Endothelial cell of umbilical vein (primary cell): ENCODE measurements around the gene SLC5A6. TPM values are rescaled to one million over a fixed set of nuclear protein-coding genes. Genes with fewer than 3 reads are reported as not detected.

ENCODE experiments used
- BruUV-seq: library from RNA; stranded (reverse); fragments of 400-500 nt; replicated peaks from 2 replicates; lab custom pipeline; 2021; lab: Mats Ljungman, UMichigan
- CTCF ChIA-PET: fragments of 300-600, 350-600 bp; sonication (Branson Sonifier 250); formaldehyde crosslinking; loops from one replicate; lab custom pipeline; 2021; ENCODE audit warnings: antibody characterized with exemption, inconsistent platforms; lab: Charles Lee
- POLR2A ChIA-PET: fragments of 300-600, 350-600 bp; sonication (Branson Sonifier 250); formaldehyde crosslinking; loops from one replicate; lab custom pipeline; 2021; ENCODE audit warnings: antibody characterized with exemption, inconsistent platforms; lab: Charles Lee
- DNase-seq: peaks from one replicate; pipeline ENCODE4 v3.0.0-alpha.2; 2011; ENCODE audit warnings: low read depth, low spot score
- FAIRE-seq: peaks from 2 replicates; lab custom pipeline; 2011; peaks lifted over from hg19 to GRCh38; lab: Jason Lieb, UNC
- H2AFZ ChIP-seq: 2 replicates; pipeline ENCODE4 v1.6.0; 2012; ENCODE audit warnings: low read depth, low read length, control low read depth, inconsistent platforms
- H3K27ac ChIP-seq: 2 replicates; pipeline ENCODE4 v1.5.1; 2011; ENCODE audit warnings: low read depth, mild to moderate bottlenecking, control low read depth, low read length, moderate library complexity; ENCODE audit not compliant: insufficient read depth
- H3K27me3 ChIP-seq, 2 experiments: 2 replicates each; pipeline versions ENCODE4 v1.6.0 to v1.6.1; 2011; ENCODE audit warnings: low read length in 2 of 2, mixed read lengths in 1 of 2; ENCODE audit not compliant: control insufficient read depth in 2 of 2, insufficient read depth in 2 of 2
- H3K36me3 ChIP-seq, 2 experiments: 2 replicates in 1 of 2; 3 replicates in 1 of 2; pipeline ENCODE4 v1.5.1; 2011; ENCODE audit warnings: low read length in 2 of 2, mild to moderate bottlenecking in 1 of 2, moderate library complexity in 1 of 2; ENCODE audit not compliant: control insufficient read depth in 2 of 2, insufficient read depth in 2 of 2; ENCODE audit errors: extremely low read depth in 1 of 2
- H3K4me1 ChIP-seq: 3 replicates; pipeline ENCODE4 v1.5.1; 2011; ENCODE audit warnings: mild to moderate bottlenecking, low read length; ENCODE audit not compliant: control insufficient read depth, insufficient read depth; ENCODE audit errors: extremely low read depth
- H3K4me2 ChIP-seq: 2 replicates; pipeline ENCODE4 v1.6.1; 2011; ENCODE audit warnings: low read length, control low read depth, mixed read lengths; ENCODE audit not compliant: insufficient read depth
- H3K4me3 ChIP-seq, 3 experiments: fragments of 200-600 bp in 1 of 3; sonication (generic), shearing (Covaris generic) in 1 of 3; replicated peaks in 1 of 3; 2 replicates each; pipeline ENCODE4 v1.5.1; 2011 to 2016; ENCODE audit warnings: control low read depth in 3 of 3, low read length in 3 of 3, mild to moderate bottlenecking in 2 of 3, inconsistent platforms in 1 of 3, low read depth in 1 of 3, moderate library complexity in 1 of 3; ENCODE audit not compliant: insufficient read depth in 1 of 3
- H3K79me2 ChIP-seq: 2 replicates; pipeline ENCODE4 v1.6.0; 2012; ENCODE audit warnings: low read length, inconsistent platforms; ENCODE audit not compliant: control insufficient read depth, insufficient read depth
- H3K9ac ChIP-seq: replicated peaks from 2 replicates; pipeline ENCODE3; 2011; ENCODE audit warnings: low read length, control low read depth; ENCODE audit not compliant: insufficient read depth; ENCODE audit errors: extremely low read depth
- H3K9me1 ChIP-seq: replicated peaks from 3 replicates; pipeline ENCODE4 v1.6.0; 2011; ENCODE audit warnings: mild to moderate bottlenecking, low read length; ENCODE audit not compliant: control insufficient read depth, insufficient read depth; ENCODE audit errors: extremely low read depth
- H3K9me3 ChIP-seq: replicated peaks from 2 replicates; pipeline ENCODE4 v1.5.1; 2012; ENCODE audit warnings: low read length, inconsistent platforms; ENCODE audit not compliant: control insufficient read depth, insufficient read depth
- H4K20me1 ChIP-seq: replicated peaks from 2 replicates; pipeline ENCODE3; 2011; ENCODE audit warnings: mild to moderate bottlenecking, low read length; ENCODE audit not compliant: control insufficient read depth, insufficient read depth; ENCODE audit errors: extremely low read depth
- CTCF ChIP-seq, 2 donors: IDR thresholded peaks; 1 replicate in 1 of 2; 2 replicates in 1 of 2; pipeline ENCODE4 v1.5.1; 2011; ENCODE audit warnings: low read length in 2 of 2, mild to moderate bottlenecking in 2 of 2, moderate library complexity in 2 of 2, control low read depth in 1 of 2, inconsistent platforms in 1 of 2, low read depth in 1 of 2; ENCODE audit not compliant: insufficient read depth in 1 of 2; ENCODE audit errors: extremely low read depth in 1 of 2
- EZH2 ChIP-seq: IDR thresholded peaks from 2 replicates; pipeline ENCODE4 v1.6.1; 2012; ENCODE audit warnings: borderline replicate concordance, low read depth, mild to moderate bottlenecking, moderate library complexity, low read length, inconsistent platforms; ENCODE audit not compliant: severe bottlenecking
- FOS ChIP-seq: IDR thresholded peaks from 2 replicates; pipeline ENCODE4 v1.6.1; 2011; ENCODE audit warnings: mild to moderate bottlenecking, low read length, moderate library complexity, borderline replicate concordance; ENCODE audit not compliant: insufficient read depth
- GATA2 ChIP-seq: IDR thresholded peaks from 2 replicates; pipeline ENCODE4 v1.7.0; 2011; ENCODE audit warnings: low read depth, mild to moderate bottlenecking, moderate library complexity, mixed read lengths, low read length; ENCODE audit not compliant: insufficient read length, insufficient read depth
- JUN ChIP-seq: IDR thresholded peaks from 2 replicates; pipeline ENCODE4 v1.6.1; 2011; ENCODE audit warnings: borderline replicate concordance, low read depth; ENCODE audit not compliant: insufficient read length, insufficient read depth
- MAX ChIP-seq: IDR thresholded peaks from 2 replicates; pipeline ENCODE4 v1.6.1; 2011; ENCODE audit not compliant: insufficient read depth, insufficient read length
- MYC ChIP-seq: IDR thresholded peaks from one replicate; pipeline ENCODE4 v1.6.1; 2011; ENCODE audit warnings: mild to moderate bottlenecking, low read depth, low read length
- POLR2A ChIP-seq: IDR thresholded peaks from 2 replicates; pipeline ENCODE4 v1.6.1; 2012; ENCODE audit warnings: low read depth, mild to moderate bottlenecking, control low read depth, low read length
- POLR2AphosphoS5 ChIP-seq: IDR thresholded peaks from 2 replicates; pipeline ENCODE4 v1.6.1; 2012; ENCODE audit warnings: low read depth, mild to moderate bottlenecking, control low read depth, low read length, moderate library complexity; ENCODE audit not compliant: insufficient read depth
- dilution Hi-C: fragments of 300-500 bp; cut with MboI; formaldehyde crosslinking; loops from one replicate; pipeline ENCODE4 v1.15.0; 2019; ENCODE audit warnings: low sequenced_read_pairs; ENCODE audit not compliant: extremely low pct_ligation_motif_present
- intact Hi-C: fragments of 100-400 bp; cut with micrococcal nuclease; formaldehyde crosslinking; loops from one replicate; pipeline ENCODE4 v1.10.0; 2022
- polyA plus RNA-seq, 4 experiments: library from polyadenylated mRNA; depleted of rRNA in 3 of 4; stranded (reverse) in 3 of 4; unstranded in 1 of 4; fragments of >200 nt; gene quantifications; 2 replicates each; pipeline versions ENCODE4 v1.2.1 to v1.2.3, GENCODE V29; 2011 to 2012; ENCODE audit warnings: missing spikeins in 1 of 4
- total RNA-seq: library from RNA; stranded (reverse); gene quantifications from 2 replicates; pipeline ENCODE4 v1.2.3, GENCODE V29; 2021

Gene SLC5A6
- total and polyA plus RNA-seq, 2 donors (not counting 3 experiments of a cell fraction or from before 2014, with no cell fraction given) = 52.0 to 92.5 TPM

GRCh38 chr2:27164960-27165763, 46.9 kb downstream of the SLC5A6 start:
- BruUV-seq = no TSS peak
- Histone ChIP-seq H3K36me3 (no peaks in the 10 kb centered on the region), H3K27me3 (peaks cover 3% of the 10 kb centered on the region in 2 experiments), H3K9me3 (no peaks in the 10 kb centered on the region), H3K27ac (no peak overlapping the region), H3K4me3 (no peak overlapping the region), H4K20me1 (no peaks in the 10 kb centered on the region), H3K9ac (no peak overlapping the region), H3K9me1 (no peaks in the 10 kb centered on the region), H3K79me2 (no peaks in the 10 kb centered on the region), H2AFZ (no peak overlapping the region), H3K4me2 (no peak overlapping the region), H3K4me1 (no peaks in the 10 kb centered on the region)
- dilution Hi-C loops (no loop called here), intact Hi-C loops (no loop called here)
- POLR2A ChIA-PET = no interaction called here
- FAIRE-seq (no peak), DNase-seq (no peak)
- CTCF ChIA-PET = interaction anchor here (0.9 to 3.4 kb wide), 4 partner anchors 10 to 32 kb away, joined by 3 to 14 read pairs (median 4); no protein-coding TSS in a partner anchor
- TF ChIP-seq FOS (no peak), CTCF (IDR thresholded peaks at IDR 0.05; ENCODE audit: extremely low read depth in 1 of 2, insufficient read depth in 1 of 2, low read depth in 1 of 2, low read length in 2 of 2) (no peak), EZH2 (no peak), MAX (no peak), JUN (no peak), POLR2A (no peak), MYC (no peak), POLR2AphosphoS5 (no peak), GATA2 (no peak)
